ENCODE results near the gene SEPTIN10.
A peak's percentile ranks its signal among the peaks of the same experiment; 100 is the strongest.
"Not testable (repeated sequence)": the region's sequence is repeated elsewhere in the genome, so short reads cannot be mapped to it uniquely, and the experiment has no call there.

SEPTIN10 gene

DNA sequence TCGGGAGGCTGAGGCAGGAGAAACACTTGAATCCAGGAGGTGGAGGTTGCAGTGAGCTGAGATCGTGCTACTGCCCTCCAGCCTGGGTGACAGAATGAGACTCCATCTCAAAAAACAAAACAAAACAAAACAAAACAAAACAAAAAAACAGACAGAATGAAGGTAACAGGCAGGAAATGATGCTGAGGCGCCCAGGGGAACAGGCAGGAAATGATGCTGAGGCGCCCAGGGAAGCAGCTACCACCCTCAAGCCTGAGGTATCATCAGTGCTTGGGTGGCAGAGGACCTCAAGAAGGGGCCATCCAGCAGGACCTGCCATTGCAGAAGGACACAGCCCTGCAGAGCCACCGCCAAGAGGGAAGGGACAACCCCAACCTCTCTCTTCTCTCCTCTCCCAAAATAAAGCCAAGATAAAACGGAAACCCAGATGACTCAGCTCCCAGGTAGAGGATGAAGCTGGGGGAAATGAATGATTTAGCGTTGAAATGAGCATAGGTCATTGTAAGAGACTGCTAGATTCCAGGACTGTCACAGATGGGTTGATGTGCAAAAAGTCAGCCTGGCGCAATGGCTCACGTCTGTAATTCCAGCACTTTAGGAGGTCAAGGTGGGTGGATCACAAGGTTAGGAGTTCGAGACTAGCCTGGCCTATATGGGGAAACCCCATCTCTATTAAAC, 19.7 kb upstream of the SEPTIN10 start:
- no peak for DNase-seq (ENCODE audit: low read depth in 2 of 2)

DNA sequence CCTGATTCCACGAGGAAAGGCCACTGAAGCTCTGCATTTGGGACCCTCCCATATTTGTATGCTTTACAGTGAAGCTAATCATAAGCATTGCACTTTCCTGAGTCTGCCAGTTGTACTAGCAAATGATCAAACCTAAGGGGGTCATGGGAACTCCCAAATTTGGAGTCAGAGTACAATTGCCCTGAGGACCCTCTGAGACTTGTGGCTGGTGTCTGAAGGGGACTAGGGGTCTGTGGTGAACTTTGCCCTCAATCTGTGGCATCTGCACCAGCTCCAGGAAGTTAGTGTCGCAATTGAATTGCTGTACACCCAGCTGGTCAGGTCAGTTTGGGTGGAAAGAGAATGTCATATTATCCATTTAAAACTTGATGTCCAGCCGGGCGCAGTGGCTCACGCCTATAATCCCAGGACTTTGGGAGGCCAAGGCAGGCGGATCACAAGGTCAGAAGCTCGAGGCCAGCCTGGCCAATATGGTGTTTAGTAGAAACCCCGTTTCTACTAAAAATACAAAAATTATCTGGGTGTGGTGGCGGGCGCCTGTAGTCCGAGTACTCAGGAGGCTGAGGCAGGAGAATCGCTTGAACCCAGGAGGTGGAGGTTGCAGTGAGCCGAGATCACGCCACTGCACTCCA, 18.5 kb upstream of the SEPTIN10 start:
- no peak for DNase-seq (ENCODE audit: low read depth in 2 of 2)

DNA sequence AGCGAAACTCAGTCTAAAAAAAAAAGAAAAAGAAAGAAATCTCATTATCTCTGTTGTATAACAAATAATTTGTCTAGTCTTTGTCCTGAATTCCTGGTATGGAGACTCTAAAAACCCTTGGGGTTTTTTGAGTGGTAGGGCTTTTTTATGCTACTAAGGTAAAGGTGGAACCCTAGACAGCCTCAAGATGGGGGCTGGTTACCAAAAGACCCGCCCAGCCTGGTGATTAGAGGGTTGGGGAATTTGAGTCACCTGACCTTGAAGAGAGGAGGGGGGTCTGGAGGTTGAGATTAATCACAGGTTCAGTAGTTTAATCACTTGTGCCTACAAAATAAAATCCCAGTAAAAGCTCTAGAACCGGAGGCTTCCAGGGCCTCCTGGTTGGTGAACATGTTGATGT, 18.0 kb upstream of the SEPTIN10 start:
- no peak for DNase-seq (ENCODE audit: low read depth in 2 of 2)

DNA sequence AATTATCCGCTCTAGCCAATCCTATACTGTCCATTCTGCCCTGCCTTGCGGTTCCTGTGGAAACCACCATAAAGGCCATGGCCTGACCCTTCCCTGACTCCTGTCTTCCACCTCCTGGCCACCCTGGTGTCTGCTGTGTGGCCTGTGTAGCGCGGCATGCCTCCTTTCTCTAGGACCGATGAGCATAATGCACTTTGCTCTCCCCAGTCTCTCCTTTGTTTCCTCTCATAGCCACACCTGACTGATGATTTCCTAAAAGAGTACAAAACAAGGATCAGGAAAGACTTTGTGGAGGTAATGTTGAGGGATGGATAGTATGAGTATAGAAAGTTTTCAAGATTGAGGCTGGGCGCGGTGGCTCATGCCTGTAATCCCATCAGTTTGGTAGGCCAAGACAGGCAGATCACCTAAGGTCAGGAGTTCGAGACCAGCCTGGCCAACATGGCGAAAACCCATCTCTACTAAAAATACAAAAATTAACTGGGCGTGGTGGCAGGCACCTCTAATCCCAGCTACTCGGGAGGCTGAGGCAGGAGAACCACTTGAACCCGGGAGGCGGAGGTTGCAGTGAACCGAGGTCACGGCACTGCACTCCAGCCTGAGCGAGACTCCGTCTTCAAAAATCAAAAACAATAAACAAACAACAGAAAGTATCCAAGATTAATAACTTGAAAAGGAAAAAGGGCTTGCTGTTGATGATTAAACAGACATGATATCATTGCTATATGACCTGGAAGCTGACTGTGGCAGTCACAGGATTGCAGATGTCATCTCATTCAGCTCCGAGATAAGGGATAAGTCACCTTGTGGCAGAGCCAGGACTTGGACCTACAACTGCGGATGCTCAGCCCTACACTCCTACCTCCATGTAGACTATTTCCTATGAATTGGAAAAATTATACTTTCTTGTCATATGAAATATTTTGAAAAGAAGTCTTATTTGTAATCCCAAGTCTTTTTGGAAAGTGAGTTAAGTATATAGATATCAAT, 17.0 kb upstream of the SEPTIN10 start:
- DNase-seq (ENCODE audit: low read depth in 2 of 2): no peak

DNA sequence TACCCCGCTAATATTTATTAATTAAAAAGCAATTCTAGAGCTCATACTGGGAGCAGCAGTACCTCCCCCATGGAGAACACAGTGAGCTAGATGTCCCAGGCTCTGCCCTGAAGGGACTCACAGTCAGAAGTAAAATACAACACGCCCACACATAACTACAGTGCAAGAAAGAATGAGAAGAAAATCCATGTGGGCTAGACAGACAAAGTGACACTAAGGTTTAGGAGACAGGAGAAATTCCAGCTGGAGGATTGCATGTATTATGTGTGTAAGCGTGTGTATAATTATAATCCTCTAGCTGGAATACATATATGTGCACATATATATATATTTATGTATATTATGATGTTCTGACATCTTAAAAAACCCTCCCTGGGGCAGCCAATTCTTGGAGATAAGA, 16.1 kb upstream of the SEPTIN10 start:
- DNase-seq (ENCODE audit: low read depth in 2 of 2): no peak

DNA sequence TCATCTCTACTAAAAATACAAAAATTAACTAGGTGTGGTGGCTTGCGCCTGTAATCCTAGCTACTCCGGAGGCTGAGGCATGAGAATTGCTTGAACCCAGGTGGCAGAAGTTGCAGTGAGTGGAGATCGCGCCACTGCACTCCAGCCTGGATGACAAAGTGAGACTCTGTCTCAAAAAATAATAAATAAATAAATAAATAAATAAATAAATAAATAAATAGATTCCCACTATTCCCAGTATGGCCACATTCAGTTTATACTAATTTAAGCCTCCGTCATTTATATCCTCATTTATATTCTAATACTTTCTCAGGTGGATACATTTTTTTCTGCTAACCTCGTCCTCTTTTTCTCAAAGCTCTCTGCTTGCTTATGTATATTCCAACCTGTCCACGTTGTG, 14.6 kb upstream of the SEPTIN10 start:
- not testable (repeated sequence) for DNase-seq (ENCODE audit: low read depth in 2 of 2)

DNA sequence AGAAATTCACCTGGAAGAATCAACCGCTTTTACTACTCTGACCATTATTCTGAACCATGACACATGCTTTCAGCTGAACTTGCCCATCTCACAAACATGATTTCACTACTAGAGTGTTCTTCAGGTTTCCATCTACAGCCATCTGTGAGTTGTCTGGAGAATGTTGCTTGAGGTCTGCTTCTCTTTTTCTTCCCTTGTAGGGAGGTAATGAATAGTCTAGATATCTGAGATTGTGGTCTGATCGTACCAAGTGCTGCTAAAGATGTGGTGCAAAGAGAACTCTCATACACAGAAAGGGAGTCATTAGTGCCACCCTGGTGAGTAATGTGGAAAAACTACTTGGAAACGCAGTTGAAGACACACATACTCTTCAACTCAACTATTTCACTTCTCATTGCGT, 10.6 kb upstream of the SEPTIN10 start:
- DNase-seq (ENCODE audit: low read depth in 2 of 2): no peak

DNA sequence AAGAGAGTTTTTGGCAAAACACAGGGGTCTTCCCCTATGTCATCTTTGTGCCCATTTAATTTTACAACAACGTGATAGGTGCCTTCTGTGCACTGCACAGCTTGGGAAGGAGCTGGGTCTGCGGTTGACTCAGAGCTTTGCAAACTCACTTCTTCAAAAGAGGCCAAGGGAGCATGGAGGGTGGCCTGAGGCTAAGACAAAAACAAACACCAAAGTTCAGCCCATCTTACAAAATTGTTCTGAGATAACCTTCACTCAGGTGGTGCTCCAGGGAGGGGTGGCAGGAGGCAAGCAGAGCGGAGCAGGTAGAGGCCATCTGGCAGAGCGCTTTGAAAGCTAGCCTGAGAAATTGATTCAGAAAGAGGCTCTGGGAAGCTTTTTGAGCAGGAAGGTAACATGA, 10.2 kb upstream of the SEPTIN10 start:
- no peak for DNase-seq (ENCODE audit: low read depth in 2 of 2)

DNA sequence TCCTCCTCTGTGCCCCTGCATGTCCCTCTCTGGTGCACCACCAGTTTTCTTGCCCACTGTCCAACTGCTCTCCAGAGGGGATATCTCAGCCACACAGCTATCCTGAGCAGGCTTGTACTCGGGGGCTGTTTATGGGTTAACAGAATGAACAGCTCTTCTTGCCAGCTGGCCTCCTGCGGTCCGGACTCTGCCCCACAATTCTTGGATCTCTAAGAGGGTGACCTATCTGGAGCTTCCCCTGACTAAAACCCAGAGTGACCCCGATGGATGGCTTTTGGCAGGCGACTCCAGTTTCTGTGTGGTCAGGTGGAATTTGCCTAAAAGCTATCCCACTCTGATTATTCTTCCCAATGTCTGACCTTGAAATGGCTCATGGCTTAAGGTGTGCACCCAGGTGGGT, 9.5 kb upstream of the SEPTIN10 start:
- DNase-seq (ENCODE audit: low read depth in 2 of 2): no peak

DNA sequence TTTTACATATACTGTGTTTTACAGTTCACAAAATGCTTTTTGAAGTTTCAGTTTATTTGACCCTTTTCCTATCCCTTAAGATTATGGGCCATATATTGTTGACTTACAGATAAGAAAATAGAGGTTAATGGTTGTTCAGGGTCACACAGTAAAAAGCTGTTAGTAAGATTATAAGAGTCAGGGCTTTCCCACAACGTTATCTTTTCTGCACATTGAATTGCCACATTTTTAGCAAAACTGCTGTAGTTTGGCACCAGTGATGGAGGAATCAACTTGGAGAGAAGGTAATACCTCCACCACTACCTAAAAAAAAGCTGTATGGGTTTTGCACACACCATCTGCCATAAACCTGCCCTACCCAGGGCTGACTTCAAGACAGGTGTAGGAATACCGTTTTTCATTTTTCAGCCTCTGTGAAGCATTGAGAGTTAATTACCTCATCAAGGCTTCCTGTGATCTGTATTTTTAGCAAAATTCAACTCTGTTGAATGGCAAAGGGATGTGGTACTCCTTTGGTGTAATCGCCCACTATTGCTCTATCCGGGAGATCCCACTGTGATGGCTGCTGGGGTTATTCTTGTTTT, 5.4 kb upstream of the SEPTIN10 start:
- no peak for DNase-seq (ENCODE audit: low read depth in 2 of 2)

DNA sequence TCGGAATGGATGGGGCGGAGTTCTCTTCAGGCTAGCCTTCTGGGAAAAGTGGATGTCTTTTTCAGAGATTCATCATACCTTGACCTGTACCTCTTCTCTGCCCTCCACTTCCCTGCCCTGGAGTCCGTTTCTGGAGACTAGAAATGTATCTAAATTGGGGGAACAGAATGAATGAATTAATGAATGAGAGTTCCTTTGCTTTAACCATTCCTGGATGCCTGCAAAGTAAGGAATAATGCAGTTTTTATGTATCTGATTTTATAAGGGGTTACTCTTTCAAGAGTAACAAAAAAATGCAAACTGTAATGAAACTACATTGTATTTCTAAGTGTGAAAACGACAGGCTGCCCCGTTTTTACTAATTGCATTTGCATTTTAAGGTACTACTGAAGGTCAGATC, 2.4 kb upstream of the SEPTIN10 start:
- no peak for DNase-seq (ENCODE audit: low read depth in 2 of 2)

DNA sequence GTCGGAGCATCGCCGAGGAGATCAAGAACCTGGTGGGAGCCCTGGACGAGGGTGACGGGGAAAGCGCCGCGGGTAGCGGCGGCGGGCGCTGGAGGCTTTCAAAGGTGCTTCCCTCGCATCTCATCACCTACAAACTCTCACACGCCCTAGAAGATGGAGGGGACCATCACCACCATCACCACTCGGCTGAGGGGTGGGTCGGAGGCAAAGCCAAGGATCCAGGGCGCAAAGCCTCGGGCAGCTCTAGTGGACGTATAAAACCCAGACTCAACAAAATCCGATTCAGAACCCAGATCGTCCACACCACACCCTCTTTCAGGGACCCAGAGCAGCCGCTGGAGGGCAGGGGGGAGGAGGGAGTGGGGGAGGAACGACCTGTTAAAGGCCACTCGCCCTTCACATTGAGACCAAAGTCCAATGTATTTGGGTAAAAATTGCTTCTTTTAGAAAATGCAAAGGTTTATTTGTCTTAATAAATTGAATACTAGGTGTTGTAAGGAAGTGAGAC, 1.9 kb upstream of the SEPTIN10 start:
- no peak for DNase-seq (ENCODE audit: low read depth in 2 of 2)

DNA sequence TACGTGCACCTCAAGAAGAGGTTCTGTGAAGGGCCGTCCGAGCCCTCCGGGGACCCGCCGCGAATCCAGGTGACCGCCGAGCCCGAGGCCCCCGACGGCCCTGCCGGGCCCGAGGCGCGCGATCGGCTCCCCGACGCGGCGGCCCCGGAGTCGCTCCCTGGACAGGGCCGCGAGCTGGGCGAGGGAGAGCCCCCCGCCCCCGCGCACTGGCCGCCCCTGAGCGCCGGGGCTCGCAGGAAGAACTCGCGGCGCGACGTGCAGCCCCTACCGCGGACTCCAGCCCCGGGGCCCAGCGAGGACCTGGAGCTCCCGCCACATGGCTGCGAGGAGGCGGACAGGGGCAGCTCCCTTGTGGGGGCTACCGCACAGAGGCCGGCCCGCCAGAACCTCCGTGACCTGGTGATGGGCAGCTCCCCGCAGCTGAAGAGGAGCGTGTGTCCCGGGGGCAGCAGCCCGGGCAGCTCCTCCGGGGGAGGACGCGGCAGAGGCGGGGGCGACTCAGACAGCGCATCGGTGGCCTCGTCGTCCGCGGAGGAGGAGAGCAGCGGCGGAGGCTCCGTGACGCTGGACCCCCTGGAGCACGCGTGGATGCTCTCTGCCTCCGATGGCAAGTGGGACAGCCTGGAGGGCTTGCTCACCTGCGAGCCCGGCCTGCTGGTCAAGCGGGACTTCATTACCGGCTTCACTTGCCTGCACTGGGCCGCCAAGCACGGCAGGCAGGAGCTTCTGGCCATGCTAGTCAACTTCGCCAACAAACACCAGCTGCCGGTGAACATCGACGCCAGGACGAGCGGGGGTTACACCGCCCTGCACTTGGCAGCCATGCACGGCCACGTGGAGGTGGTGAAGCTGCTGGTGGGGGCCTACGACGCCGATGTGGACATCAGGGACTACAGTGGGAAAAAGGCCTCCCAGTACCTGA, 1.2 kb upstream of the SEPTIN10 start:
- DNase-seq (ENCODE audit: low read depth in 2 of 2): no peak

DNA sequence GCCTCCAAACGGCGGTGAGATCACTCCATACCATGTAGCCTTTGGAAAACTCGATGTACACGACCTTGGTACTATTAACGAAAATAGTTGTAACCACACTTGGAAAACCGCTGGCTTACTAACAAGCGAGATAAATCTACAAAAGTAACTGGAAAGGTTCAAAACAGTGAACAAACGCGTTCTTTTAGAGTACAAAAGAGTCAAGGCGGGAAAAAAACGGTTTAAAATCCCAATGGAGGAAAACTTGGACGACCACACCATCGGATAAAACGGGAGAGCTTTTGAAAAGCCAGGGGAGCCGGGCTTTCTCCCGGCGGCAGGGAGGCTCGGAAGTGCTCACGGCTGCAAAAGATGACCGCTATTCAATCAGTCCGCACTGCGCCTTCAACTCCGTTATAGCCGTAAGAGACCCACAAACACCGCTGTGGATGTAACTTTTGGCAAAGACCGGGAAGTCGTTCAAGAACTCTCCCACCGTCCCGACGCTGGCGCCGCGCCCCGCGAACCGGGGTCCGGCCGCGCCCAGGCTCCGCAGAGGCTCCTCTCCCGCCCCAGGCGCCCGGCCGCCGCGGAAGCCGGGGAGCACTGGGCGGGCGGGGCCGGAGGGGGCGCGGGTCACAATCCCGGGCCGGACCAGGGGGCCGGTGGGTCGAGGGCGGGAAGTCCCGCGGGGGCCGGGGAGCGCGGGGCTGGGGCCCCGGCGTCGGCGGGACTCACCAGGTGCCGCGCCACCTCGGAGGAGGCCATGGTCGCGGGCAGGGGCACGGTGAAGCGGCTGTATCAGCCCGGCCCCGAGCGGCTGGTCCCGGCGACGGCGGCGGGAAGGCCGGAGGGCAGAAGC, 465 bp downstream of the SEPTIN10 start:
- DNase-seq (ENCODE audit: low read depth in 2 of 2): no peak

DNA sequence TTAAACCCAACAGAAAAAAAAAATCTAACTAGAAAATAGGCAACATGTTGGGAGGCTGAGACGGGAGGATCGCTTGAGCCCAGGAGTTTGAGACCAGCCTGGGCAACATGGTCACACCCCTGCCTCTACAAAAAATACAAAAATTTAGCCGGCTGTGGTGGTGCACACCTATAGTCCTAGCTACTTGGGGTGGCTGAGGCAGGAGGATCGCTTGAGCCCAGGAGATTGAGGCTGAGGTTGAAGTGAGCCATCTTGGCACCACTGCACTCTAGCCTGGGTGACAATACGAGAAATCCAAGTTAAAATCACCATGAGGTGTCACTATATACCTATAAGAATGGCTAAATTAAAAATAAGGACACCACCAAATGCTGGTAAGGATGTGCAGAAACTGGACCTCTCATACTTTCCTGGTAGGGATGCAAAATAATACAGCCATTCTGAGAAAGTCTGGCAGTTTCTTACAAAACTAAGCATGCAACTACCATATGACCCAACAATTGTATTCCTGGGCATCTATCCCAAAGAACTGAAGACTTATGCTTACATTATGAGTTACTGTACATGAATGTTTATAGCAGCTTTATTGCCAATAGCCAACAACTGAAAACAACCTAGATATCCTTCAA, 2.2 kb downstream of the SEPTIN10 start:
- peak; percentile 64 to 66 for DNase-seq (ENCODE audit: low read depth in 2 of 2)

DNA sequence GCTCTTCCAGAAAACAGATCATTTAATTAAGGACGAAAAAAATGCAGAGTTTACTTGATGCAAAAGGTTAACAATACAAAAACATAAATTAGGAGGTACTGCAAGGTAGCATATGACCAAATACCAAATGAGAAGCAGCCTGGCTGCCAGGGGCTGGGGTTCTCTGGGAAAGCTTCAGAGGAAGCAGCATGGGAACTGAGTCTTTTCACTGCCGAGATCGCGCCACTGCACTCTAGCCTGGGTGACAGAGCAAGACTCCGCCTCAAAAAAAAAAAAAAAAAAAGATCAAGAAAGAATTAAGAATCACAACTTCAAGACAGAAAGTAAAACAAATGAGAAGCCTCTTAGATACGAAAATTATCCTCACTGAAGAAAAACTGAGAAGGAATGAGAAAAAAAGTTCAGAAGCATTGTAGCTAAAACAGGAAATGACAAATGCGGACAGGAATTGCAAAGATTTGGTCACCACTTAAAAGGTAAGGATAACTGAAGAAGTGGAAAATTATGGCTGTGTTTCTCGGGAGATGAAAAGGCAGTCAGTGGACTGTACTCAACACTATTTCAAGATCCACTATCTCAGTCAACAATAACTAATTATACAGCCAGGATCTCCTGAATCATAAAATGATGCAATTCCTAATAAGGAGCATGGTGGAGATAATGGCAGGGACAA, 4.3 kb downstream of the SEPTIN10 start:
- peak; percentile 42 to 44 for DNase-seq (ENCODE audit: low read depth in 2 of 2)

DNA sequence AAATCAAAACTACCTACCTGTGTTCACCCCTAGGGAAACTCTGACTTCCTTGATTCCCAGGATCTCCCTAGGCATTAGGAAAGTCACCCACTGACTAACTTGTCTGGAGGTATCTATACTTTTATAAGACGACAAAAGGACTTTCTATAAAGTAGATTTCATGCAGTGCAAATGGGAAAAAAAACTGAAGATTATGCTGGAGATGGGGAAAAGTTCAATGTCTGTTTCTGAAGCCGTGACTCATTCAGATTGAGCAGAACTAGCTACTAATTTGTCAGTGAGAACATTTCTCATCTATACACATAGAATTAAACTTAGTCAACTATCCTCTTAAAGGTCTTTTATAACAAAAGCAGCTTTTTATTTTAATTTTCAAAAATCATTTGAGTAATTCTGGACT, 6.0 kb downstream of the SEPTIN10 start:
- DNase-seq (ENCODE audit: low read depth in 2 of 2): no peak

DNA sequence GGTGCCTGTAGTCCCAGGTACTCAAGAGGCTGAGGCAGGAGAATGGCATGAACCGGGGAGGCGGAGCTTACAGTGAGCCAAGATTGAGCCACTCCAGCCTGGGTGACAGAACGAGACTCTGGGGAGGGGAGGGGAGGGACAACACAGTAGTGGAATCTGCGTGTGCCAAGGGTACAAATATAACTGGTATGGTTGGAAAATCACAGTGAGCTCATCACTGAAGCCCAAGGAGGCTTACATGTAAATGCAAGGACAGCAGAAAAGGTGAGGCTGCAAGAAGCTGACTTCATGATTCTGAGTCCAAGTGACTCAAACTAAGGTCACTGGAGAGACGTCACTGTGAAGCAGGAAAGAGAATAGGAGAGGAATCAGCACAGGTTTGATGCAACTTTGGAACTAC, 9.2 kb downstream of the SEPTIN10 start:
- DNase-seq (ENCODE audit: low read depth in 2 of 2): no peak

DNA sequence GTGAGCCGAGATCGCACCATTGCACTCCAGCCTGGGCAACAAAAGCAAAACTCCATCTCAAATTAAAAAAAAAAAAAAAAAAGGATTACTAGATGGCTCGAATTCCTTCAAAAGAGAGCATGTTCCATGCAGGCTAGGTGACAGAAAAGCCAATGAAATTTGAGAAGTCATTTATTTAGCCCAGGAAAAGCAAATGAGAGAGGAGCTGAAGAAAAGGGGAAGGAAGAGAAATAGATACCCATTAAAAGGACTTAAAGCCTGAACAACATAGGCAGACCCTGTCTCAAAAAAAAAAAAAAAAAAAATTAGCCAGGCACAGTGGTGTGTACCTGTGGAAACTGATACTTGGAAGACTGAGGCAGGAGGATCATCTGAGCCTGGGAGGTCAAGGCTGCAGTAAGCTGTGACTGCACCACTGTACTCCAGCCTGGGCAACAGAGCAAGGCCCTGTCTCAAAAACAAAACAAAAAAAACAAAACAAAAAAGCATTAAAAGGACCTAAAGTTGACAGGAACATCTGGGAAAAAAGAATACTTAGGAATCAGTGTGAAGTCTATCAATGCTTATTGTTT, 11.1 kb downstream of the SEPTIN10 start:
- DNase-seq (ENCODE audit: low read depth in 2 of 2): no peak
